PFSK-1 (cell line): Measurements from ENCODE around the gene C11orf16.

Experiments
- FOXP2 ChIP-seq: optimal IDR thresholded peaks from 2 replicates; pipeline ENCODE3; 2011; ENCODE audit warnings: borderline replicate concordance, control low read depth, inconsistent platforms; ENCODE audit not compliant: insufficient read depth; ENCODE audit errors: extremely low read length, extremely low read depth
- POLR2AphosphoS5 ChIP-seq: IDR thresholded peaks from 2 replicates; pipeline ENCODE4 v1.6.1; 2012; ENCODE audit warnings: low read depth, mild to moderate bottlenecking, control low read depth, low read length, moderate library complexity
- REST ChIP-seq, 2 experiments: IDR thresholded peaks; 2 replicates each; pipeline versions ENCODE4 v1.6.1 to v1.8.0; 2011 to 2012; ENCODE audit warnings: low read depth in 2 of 2, low read length in 2 of 2, control low read depth in 1 of 2, inconsistent platforms in 1 of 2, mild to moderate bottlenecking in 1 of 2, moderate library complexity in 1 of 2; ENCODE audit not compliant: insufficient read depth in 1 of 2
- SIN3A ChIP-seq: IDR thresholded peaks from 2 replicates; pipeline ENCODE4 v1.6.1; 2012; ENCODE audit warnings: mild to moderate bottlenecking, low read length, moderate library complexity, borderline replicate concordance; ENCODE audit not compliant: insufficient read depth
- TAF1 ChIP-seq: IDR thresholded peaks from 2 replicates; pipeline ENCODE4 v1.6.1; 2012; ENCODE audit warnings: low read length, control low read depth, borderline replicate concordance; ENCODE audit not compliant: insufficient read depth

Gene C11orf16

GRCh38 chr11:8962841-8963240 is 30.1 kb upstream of the C11orf16 start:
- TF ChIP-seq SIN3A: no peak
- no peak for TF ChIP-seq REST (IDR thresholded peaks at IDR 0.05; ENCODE audit: insufficient read depth in 1 of 2, low read depth in 2 of 2, low read length in 2 of 2)
- TF ChIP-seq POLR2AphosphoS5: no peak
- TF ChIP-seq TAF1: no peak
- no peak for TF ChIP-seq FOXP2

DNA sequence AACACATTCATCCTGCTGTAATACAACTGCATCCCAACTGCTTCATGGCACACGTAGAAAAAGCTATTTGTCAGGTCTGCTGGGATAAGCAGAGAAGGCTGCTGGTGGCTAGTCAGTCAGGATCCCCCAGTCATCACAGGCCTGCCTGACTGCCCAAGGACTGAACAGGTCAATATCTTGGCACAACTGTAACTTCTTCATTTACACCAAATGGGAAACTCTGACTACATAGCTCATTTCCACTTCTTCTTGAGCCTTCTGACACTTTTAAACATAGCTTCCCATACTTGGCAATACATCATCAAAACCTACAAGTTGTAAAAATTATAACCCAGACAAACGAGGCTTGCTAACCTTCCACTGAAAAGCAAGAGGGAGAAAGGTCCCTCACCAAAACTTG is 28.7 kb upstream of the C11orf16 start:
- TF ChIP-seq POLR2AphosphoS5 (no peak), SIN3A (no peak), FOXP2 (no peak), TAF1 (no peak), REST (IDR thresholded peaks at IDR 0.05; ENCODE audit: insufficient read depth in 1 of 2, low read depth in 2 of 2, low read length in 2 of 2) (no peak)

GRCh38 chr11:8959546-8960166 is 26.9 kb upstream of the C11orf16 start:
- TF ChIP-seq POLR2AphosphoS5 (no peak), SIN3A (no peak), FOXP2 (no peak), REST (IDR thresholded peaks at IDR 0.05; ENCODE audit: insufficient read depth in 1 of 2, low read depth in 2 of 2, low read length in 2 of 2) (no peak), TAF1 (no peak)

DNA sequence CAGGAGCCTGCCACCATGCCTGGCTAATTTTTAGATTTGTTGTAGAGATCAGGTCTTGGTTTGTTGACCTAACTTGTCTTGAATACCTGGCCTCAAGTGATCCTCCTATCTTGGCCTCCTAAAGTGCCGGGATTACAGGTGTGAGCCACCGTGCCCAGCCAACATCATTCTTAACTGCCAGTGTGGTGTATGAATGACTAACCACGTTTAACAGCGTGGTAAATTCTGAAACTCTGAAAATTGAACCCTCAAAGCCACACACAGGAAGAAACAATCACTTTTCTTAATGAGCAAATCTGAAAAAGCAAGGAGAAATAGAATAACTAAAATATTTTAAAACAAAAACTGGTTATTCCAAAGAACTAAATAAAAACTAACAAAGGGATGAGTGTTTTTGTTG is 24.1 kb upstream of the C11orf16 start:
- TF ChIP-seq SIN3A: no peak
- no peak for TF ChIP-seq POLR2AphosphoS5
- TF ChIP-seq FOXP2: no peak
- no peak for TF ChIP-seq REST (IDR thresholded peaks at IDR 0.05; ENCODE audit: insufficient read depth in 1 of 2, low read depth in 2 of 2, low read length in 2 of 2)
- no peak for TF ChIP-seq TAF1

DNA sequence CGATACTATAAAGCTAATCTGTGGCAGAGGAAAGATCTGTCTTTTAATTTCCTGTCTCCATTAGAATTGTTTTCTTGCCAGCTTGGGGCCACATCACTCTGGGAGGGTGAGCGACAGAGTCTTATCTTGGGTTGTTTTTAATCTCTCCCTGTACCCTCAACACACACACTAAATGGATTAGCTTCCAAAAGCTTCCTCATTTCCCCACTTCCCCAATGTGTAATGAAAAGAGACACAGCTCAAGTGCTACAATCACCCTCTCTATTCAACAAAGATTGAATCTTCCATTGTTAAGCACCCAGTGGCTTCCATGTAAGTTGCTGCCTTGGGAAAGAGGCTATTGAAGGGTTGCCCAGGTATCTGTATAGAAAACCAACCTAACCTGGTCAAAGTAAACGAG is 16.1 kb upstream of the C11orf16 start:
- TF ChIP-seq TAF1 (no peak), SIN3A (no peak), POLR2AphosphoS5 (no peak), FOXP2 (no peak), REST (IDR thresholded peaks at IDR 0.05; ENCODE audit: insufficient read depth in 1 of 2, low read depth in 2 of 2, low read length in 2 of 2) (no peak)
